Activated gamma-delta T cell (primary cell): ENCODE data around the gene SRP14.

Source experiments
- DNase-seq: peaks from one replicate; lab custom pipeline; 2025; lab: John Stamatoyannopoulos, UW

The SRP14 gene

GRCh38 chr15:40067921-40068624 lies 29.1 kb upstream of the SRP14 start:
- DNase-seq = no peak

- no peak for DNase-seq
Measured at GRCh38 chr15:40066589-40066988, 27.6 kb upstream of the SRP14 start.

GRCh38 chr15:40065166-40065565 lies 26.2 kb upstream of the SRP14 start:
- DNase-seq = no peak

GRCh38 chr15:40064231-40064894 lies 25.4 kb upstream of the SRP14 start:
- DNase-seq = no peak

- DNase-seq = no peak
Measured at GRCh38 chr15:40063563-40064011, 24.6 kb upstream of the SRP14 start.

- DNase-seq = no peak
Measured at GRCh38 chr15:40062816-40063562, 24.0 kb upstream of the SRP14 start.

- no peak for DNase-seq
Measured at GRCh38 chr15:40061212-40061901, 22.4 kb upstream of the SRP14 start.

- no peak for DNase-seq
Measured at GRCh38 chr15:40060236-40060961, 21.4 kb upstream of the SRP14 start.

- DNase-seq = no peak
Measured at GRCh38 chr15:40059821-40060220, 20.8 kb upstream of the SRP14 start.

- DNase-seq = no peak
Measured at GRCh38 chr15:40058476-40059140, 19.6 kb upstream of the SRP14 start.

GRCh38 chr15:40055576-40056293 lies 16.8 kb upstream of the SRP14 start:
- no peak for DNase-seq

GRCh38 chr15:40054855-40055575 lies 16.0 kb upstream of the SRP14 start:
- DNase-seq = no peak

- DNase-seq = no peak
Measured at GRCh38 chr15:40054605-40054854, 15.5 kb upstream of the SRP14 start.

- DNase-seq = no peak
Measured at GRCh38 chr15:40053831-40054604, 15.0 kb upstream of the SRP14 start.

GRCh38 chr15:40053079-40053830 lies 14.3 kb upstream of the SRP14 start:
- no peak for DNase-seq

GRCh38 chr15:40052604-40053003 lies 13.6 kb upstream of the SRP14 start:
- DNase-seq = no peak

- no peak for DNase-seq
Measured at GRCh38 chr15:40051616-40052415, 12.8 kb upstream of the SRP14 start.
